ENCODE measurements around the gene TRIM24. TPM values are rescaled to one million over a fixed set of nuclear protein-coding genes. Genes with fewer than 3 reads are reported as not detected.

TRIM24 gene
- total RNA-seq, 2 experiments from 2014 or later: 14.2 to 18.9 TPM

GRCh38 chr7:138435231-138435919 lies 24.7 kb upstream of the TRIM24 start:
- intact Hi-C loops (cut with DNase I, micrococcal nuclease): no loop called here

DNA sequence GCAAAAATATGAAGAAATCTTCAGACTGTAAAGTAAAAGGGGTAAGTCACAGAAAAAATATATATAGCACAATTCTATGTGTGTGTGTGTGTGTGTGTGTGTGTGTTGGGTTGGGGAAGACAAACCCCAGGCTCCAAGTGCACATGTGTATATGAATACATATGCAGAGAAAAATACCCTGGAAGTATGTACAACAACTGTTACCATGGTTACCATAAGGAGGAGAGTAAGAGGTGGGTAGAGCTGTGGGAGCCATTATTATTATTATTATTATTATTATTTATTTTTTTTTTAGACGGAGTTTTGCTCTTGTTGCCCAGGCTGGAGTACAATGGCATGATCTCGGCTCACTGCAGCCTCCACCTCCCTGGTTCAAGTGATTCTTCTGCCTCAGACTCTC lies 23.7 kb upstream of the TRIM24 start:
- H3K27ac Mint-ChIP-seq: no peak overlapping the region
- ChIA-PET POLR2A (no interaction called here), CTCF (no interaction called here)
- H3K36me3 Mint-ChIP-seq (ENCODE audit: low read depth): no peaks in the 10 kb centered on the region
- peaks cover 3% of the 10 kb centered on the region for H3K4me1 Mint-ChIP-seq
- no peaks in the 10 kb centered on the region for H3K27me3 Mint-ChIP-seq
- ATAC-seq: no peak
- peaks cover 3% of the 10 kb centered on the region for H3K9me3 Mint-ChIP-seq (ENCODE audit: low read depth)
- intact Hi-C loops (cut with DNase I, micrococcal nuclease): no loop called here
- DNase-seq: no peak
- no peak overlapping the region for H3K4me3 Mint-ChIP-seq

More at GRCh38 chr7:138435231-138435919, 24.7 kb upstream of the TRIM24 start:
- DNase-seq (no peak), ATAC-seq (no peak)
- H3K4me3 Mint-ChIP-seq: no peak overlapping the region
- H3K4me1 Mint-ChIP-seq: peaks cover 3% of the 10 kb centered on the region
- CTCF ChIA-PET: no interaction called here
- peaks cover 8% of the 10 kb centered on the region for H3K9me3 Mint-ChIP-seq (ENCODE audit: low read depth)
- H3K27me3 Mint-ChIP-seq: no peaks in the 10 kb centered on the region
- H3K36me3 Mint-ChIP-seq (ENCODE audit: low read depth): no peaks in the 10 kb centered on the region
- POLR2A ChIA-PET: no interaction called here
- no peak overlapping the region for H3K27ac Mint-ChIP-seq

DNA sequence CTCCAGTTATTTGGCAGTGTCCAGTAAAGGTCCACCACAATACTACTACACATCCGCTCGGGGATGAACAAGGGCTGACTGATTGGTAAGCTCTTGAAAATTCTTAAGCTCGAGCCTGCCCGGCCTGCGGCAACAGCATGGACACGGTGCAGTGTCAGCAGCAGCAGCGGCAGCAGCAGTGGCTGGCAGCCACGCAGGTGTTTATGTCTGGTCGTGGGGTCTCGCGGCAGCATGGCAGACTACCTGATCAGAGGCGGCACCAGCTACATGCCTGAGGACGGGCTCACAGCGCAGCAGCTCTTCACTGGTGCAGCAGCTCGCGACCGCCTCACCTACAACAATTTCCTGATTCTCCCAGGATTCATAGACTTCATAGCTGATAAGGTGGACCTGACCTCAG lies 19.6 kb upstream of the TRIM24 start:
- ATAC-seq: no peak
- Mint-ChIP-seq H3K9me3 (ENCODE audit: low read depth) (peaks cover 2% of the 10 kb centered on the region), H3K27ac (no peak overlapping the region), H3K4me3 (no peak overlapping the region), H3K36me3 (ENCODE audit: low read depth) (no peaks in the 10 kb centered on the region), H3K4me1 (peaks cover 3% of the 10 kb centered on the region), H3K27me3 (peaks cover 3% of the 10 kb centered on the region)
- ChIA-PET CTCF (no interaction called here), POLR2A (no interaction called here)
- intact Hi-C loops (cut with DNase I, micrococcal nuclease): no loop called here
- no peak for DNase-seq

DNA sequence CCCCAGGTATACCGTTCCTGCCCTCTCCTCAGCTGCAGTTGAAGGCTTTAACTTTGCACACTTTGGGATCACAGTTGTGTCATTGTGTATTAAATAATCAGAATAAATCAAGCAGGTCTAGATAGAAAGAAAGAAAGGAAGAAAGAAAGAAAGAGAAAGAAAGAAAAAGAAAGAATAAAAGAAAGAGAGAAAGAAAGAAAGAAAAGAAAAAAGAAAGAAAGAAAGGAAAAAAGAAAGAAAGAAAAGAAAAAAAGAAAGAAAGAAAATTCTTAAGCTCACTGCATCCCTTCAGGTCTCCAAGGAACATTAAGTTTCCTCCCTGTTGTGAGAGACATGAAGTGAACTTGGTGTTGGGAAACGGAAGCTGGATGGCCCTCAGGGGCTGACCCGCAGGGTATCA lies 17.2 kb upstream of the TRIM24 start:
- H3K27ac Mint-ChIP-seq: no peak overlapping the region
- peaks cover 3% of the 10 kb centered on the region for H3K27me3 Mint-ChIP-seq
- peaks cover 3% of the 10 kb centered on the region for H3K4me1 Mint-ChIP-seq
- no peak for ATAC-seq
- no peaks in the 10 kb centered on the region for H3K36me3 Mint-ChIP-seq (ENCODE audit: low read depth)
- H3K9me3 Mint-ChIP-seq (ENCODE audit: low read depth): no peaks in the 10 kb centered on the region
- intact Hi-C loops (cut with DNase I, micrococcal nuclease): no loop called here
- no peak for DNase-seq
- H3K4me3 Mint-ChIP-seq: no peak overlapping the region
- ChIA-PET POLR2A (no interaction called here), CTCF (no interaction called here)

GRCh38 chr7:138449580-138449979 lies 10.5 kb upstream of the TRIM24 start:
- DNase-seq (peak; percentile 64), ATAC-seq (no peak)
- ChIA-PET POLR2A (no interaction called here), CTCF (interaction anchor here (0.6 to 1.1 kb wide), 3 partner anchors 278 to 289 kb away, joined by 3 to 4 read pairs (median 3); no protein-coding TSS in a partner anchor)
- H3K36me3 Mint-ChIP-seq (ENCODE audit: low read depth): no peaks in the 10 kb centered on the region
- intact Hi-C loops (cut with DNase I, micrococcal nuclease): loop anchor here in 1 of 2 experiments (1.0 kb wide), 1 partner anchor 289 kb away; no protein-coding TSS in a partner anchor
- no peaks in the 10 kb centered on the region for H3K4me1 Mint-ChIP-seq
- no peak overlapping the region for H3K4me3 Mint-ChIP-seq
- no peak overlapping the region for H3K27ac Mint-ChIP-seq
- H3K27me3 Mint-ChIP-seq: no peaks in the 10 kb centered on the region
- no peaks in the 10 kb centered on the region for H3K9me3 Mint-ChIP-seq (ENCODE audit: low read depth)

- Mint-ChIP-seq H3K9me3 (ENCODE audit: low read depth) (no peaks in the 10 kb centered on the region), H3K4me1 (peaks cover 6% of the 10 kb centered on the region), H3K27ac (no peak overlapping the region), H3K4me3 (no peak overlapping the region), H3K27me3 (no peaks in the 10 kb centered on the region), H3K36me3 (ENCODE audit: low read depth) (no peaks in the 10 kb centered on the region)
- CTCF ChIA-PET: interaction anchor here (0.6 kb wide), 1 partner anchor 403 kb away, joined by 3 read pairs; no protein-coding TSS in a partner anchor
- POLR2A ChIA-PET: no interaction called here
- DNase-seq (no peak), ATAC-seq (no peak)
- intact Hi-C loops (cut with DNase I, micrococcal nuclease): no loop called here
These were observed 4.5 kb upstream of the TRIM24 start for GRCh38 chr7:138455609-138456008.

DNA sequence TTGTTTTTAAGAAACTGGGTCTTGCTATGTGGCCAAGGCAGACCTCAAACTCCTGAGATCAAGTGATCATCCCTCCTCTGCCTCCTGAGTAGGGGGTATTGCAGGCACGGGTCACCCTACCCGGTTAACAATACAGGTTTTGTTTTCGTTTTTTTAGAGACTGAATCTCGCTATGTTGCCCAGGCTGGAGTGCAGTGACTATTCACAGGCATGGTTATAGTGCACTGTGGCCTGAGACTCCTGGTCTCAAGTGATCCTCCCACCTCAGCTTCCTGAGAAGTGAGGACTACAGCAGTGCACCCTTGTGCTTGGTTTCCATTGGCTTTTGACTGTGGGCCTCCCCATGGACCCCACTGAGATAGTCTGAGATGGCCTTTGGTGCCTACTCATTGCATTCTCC lies 3.8 kb upstream of the TRIM24 start:
- intact Hi-C loops (cut with DNase I, micrococcal nuclease): no loop called here
- no peak overlapping the region for H3K4me3 Mint-ChIP-seq
- DNase-seq (no peak), ATAC-seq (no peak)
- peaks cover 6% of the 10 kb centered on the region for H3K4me1 Mint-ChIP-seq
- ChIA-PET POLR2A (no interaction called here), CTCF (interaction anchor here (0.6 kb wide), 1 partner anchor 402 kb away, joined by 3 read pairs; no protein-coding TSS in a partner anchor)
- H3K27ac Mint-ChIP-seq: no peak overlapping the region
- no peaks in the 10 kb centered on the region for H3K9me3 Mint-ChIP-seq (ENCODE audit: low read depth)
- no peaks in the 10 kb centered on the region for H3K27me3 Mint-ChIP-seq
- no peaks in the 10 kb centered on the region for H3K36me3 Mint-ChIP-seq (ENCODE audit: low read depth)

- intact Hi-C loops (cut with DNase I, micrococcal nuclease): loop anchor here in 1 of 2 experiments (2.0 kb wide), 1 partner anchor 294 kb away; no protein-coding TSS in a partner anchor
- CTCF ChIA-PET: interaction anchor here (1.0 kb wide), 1 partner anchor 27 kb away, joined by 4 read pairs; no protein-coding TSS in a partner anchor
- ATAC-seq (no peak), DNase-seq (no peak)
- H3K4me3 Mint-ChIP-seq: peak overlapping the region; percentile 85
- peaks cover 22% of the 10 kb centered on the region for H3K4me1 Mint-ChIP-seq
- H3K9me3 Mint-ChIP-seq (ENCODE audit: low read depth): no peaks in the 10 kb centered on the region
- H3K36me3 Mint-ChIP-seq (ENCODE audit: low read depth): peaks cover 6% of the 10 kb centered on the region
- H3K27me3 Mint-ChIP-seq: no peaks in the 10 kb centered on the region
- POLR2A ChIA-PET: no interaction called here
- H3K27ac Mint-ChIP-seq: no peak overlapping the region
These were observed 1.3 kb upstream of the TRIM24 start for GRCh38 chr7:138458576-138459412.

GRCh38 chr7:138459413-138460175 lies 465 bp upstream of the TRIM24 start:
- H3K27ac Mint-ChIP-seq: peak overlapping the region; percentile 85
- peaks cover 25% of the 10 kb centered on the region for H3K4me1 Mint-ChIP-seq
- no peaks in the 10 kb centered on the region for H3K9me3 Mint-ChIP-seq (ENCODE audit: low read depth)
- peak; percentile 88 for ATAC-seq
- peak overlapping the region; percentile 85 for H3K4me3 Mint-ChIP-seq
- CTCF ChIA-PET: interaction anchor here (0.6 to 0.7 kb wide), 2 partner anchors 166 to 251 kb away, joined by 3 read pairs; no protein-coding TSS in a partner anchor
- H3K27me3 Mint-ChIP-seq: no peaks in the 10 kb centered on the region
- DNase-seq: peak; percentile 99
- peaks cover 6% of the 10 kb centered on the region for H3K36me3 Mint-ChIP-seq (ENCODE audit: low read depth)
- intact Hi-C loops (cut with DNase I, micrococcal nuclease): loop anchor here (1.0 to 5.0 kb wide), 12 partner anchors 278 to 901 kb away; partner anchors contain the start of genes CREB3L2 (in 1 of the 2), FMC1 (in 1 of the 2), LUC7L2 (in 1 of the 2) and UBN2 (in 1 of the 2)
- POLR2A ChIA-PET: no interaction called here

GRCh38 chr7:138460649-138461607 lies 869 bp downstream of the TRIM24 start:
- Mint-ChIP-seq H3K27me3 (no peaks in the 10 kb centered on the region), H3K9me3 (ENCODE audit: low read depth) (no peaks in the 10 kb centered on the region), H3K27ac (peak overlapping the region; percentile 84), H3K4me3 (peak overlapping the region; percentile 85), H3K36me3 (ENCODE audit: low read depth) (peaks cover 6% of the 10 kb centered on the region), H3K4me1 (peaks cover 35% of the 10 kb centered on the region)
- DNase-seq (peak; percentile 72), ATAC-seq (peak; percentile 8)
- CTCF ChIA-PET: no interaction called here
- intact Hi-C loops (cut with DNase I, micrococcal nuclease): loop anchor here (1.0 to 5.0 kb wide), 11 partner anchors 276 to 899 kb away; partner anchors contain the start of genes CREB3L2 (in 1 of the 2), FMC1 (in 1 of the 2), LUC7L2 (in 1 of the 2) and UBN2 (in 1 of the 2)
- POLR2A ChIA-PET: no interaction called here
